ENCODE measurements around the gene PKP2. TPM values are rescaled to one million over a fixed set of nuclear protein-coding genes. Genes with fewer than 3 reads are reported as not detected.

The PKP2 gene
- total and polyA plus RNA-seq, 2 of the 8 experiments (the other 6 are each of a cell fraction or from before 2014, with no cell fraction given): 9.6 to 44.8 TPM

DNA sequence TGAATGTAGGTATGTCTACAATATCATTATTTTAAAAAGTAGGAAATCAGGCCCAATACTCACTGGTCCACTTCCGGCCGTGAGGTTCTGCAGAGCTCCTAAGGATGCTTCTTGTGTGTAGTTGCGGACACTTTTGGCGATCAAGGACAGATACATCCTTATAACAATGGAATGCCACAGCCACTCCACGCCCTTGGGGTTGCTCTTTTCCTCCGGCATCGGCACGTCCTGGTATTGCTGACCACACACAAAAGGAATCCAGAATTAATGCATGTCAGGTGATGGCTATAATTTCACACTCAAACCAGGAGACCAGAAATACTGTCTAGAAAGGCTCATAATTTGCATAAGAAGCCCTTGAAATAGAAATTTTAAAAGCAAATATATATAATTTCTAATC lies 75.3 kb downstream of the PKP2 start (continued):
- TF ChIP-seq, protein P1, sequence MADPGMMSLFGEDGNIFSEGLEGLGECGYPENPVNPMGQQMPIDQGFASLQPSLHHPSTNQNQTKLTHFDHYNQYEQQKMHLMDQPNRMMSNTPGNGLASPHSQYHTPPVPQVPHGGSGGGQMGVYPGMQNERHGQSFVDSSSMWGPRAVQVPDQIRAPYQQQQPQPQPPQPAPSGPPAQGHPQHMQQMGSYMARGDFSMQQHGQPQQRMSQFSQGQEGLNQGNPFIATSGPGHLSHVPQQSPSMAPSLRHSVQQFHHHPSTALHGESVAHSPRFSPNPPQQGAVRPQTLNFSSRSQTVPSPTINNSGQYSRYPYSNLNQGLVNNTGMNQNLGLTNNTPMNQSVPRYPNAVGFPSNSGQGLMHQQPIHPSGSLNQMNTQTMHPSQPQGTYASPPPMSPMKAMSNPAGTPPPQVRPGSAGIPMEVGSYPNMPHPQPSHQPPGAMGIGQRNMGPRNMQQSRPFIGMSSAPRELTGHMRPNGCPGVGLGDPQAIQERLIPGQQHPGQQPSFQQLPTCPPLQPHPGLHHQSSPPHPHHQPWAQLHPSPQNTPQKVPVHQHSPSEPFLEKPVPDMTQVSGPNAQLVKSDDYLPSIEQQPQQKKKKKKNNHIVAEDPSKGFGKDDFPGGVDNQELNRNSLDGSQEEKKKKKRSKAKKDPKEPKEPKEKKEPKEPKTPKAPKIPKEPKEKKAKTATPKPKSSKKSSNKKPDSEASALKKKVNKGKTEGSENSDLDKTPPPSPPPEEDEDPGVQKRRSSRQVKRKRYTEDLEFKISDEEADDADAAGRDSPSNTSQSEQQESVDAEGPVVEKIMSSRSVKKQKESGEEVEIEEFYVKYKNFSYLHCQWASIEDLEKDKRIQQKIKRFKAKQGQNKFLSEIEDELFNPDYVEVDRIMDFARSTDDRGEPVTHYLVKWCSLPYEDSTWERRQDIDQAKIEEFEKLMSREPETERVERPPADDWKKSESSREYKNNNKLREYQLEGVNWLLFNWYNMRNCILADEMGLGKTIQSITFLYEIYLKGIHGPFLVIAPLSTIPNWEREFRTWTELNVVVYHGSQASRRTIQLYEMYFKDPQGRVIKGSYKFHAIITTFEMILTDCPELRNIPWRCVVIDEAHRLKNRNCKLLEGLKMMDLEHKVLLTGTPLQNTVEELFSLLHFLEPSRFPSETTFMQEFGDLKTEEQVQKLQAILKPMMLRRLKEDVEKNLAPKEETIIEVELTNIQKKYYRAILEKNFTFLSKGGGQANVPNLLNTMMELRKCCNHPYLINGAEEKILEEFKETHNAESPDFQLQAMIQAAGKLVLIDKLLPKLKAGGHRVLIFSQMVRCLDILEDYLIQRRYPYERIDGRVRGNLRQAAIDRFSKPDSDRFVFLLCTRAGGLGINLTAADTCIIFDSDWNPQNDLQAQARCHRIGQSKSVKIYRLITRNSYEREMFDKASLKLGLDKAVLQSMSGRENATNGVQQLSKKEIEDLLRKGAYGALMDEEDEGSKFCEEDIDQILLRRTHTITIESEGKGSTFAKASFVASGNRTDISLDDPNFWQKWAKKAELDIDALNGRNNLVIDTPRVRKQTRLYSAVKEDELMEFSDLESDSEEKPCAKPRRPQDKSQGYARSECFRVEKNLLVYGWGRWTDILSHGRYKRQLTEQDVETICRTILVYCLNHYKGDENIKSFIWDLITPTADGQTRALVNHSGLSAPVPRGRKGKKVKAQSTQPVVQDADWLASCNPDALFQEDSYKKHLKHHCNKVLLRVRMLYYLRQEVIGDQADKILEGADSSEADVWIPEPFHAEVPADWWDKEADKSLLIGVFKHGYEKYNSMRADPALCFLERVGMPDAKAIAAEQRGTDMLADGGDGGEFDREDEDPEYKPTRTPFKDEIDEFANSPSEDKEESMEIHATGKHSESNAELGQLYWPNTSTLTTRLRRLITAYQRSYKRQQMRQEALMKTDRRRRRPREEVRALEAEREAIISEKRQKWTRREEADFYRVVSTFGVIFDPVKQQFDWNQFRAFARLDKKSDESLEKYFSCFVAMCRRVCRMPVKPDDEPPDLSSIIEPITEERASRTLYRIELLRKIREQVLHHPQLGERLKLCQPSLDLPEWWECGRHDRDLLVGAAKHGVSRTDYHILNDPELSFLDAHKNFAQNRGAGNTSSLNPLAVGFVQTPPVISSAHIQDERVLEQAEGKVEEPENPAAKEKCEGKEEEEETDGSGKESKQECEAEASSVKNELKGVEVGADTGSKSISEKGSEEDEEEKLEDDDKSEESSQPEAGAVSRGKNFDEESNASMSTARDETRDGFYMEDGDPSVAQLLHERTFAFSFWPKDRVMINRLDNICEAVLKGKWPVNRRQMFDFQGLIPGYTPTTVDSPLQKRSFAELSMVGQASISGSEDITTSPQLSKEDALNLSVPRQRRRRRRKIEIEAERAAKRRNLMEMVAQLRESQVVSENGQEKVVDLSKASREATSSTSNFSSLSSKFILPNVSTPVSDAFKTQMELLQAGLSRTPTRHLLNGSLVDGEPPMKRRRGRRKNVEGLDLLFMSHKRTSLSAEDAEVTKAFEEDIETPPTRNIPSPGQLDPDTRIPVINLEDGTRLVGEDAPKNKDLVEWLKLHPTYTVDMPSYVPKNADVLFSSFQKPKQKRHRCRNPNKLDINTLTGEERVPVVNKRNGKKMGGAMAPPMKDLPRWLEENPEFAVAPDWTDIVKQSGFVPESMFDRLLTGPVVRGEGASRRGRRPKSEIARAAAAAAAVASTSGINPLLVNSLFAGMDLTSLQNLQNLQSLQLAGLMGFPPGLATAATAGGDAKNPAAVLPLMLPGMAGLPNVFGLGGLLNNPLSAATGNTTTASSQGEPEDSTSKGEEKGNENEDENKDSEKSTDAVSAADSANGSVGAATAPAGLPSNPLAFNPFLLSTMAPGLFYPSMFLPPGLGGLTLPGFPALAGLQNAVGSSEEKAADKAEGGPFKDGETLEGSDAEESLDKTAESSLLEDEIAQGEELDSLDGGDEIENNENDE (IDR thresholded peaks at IDR 0.05; ENCODE audit: insufficient replicate concordance, low read length): no peak
- TF ChIP-seq, protein P2, sequence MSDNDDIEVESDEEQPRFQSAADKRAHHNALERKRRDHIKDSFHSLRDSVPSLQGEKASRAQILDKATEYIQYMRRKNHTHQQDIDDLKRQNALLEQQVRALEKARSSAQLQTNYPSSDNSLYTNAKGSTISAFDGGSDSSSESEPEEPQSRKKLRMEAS (IDR thresholded peaks at IDR 0.05): no peak
